GM19035 (cell line): ENCODE data around the gene HBB.
"Not testable (repeated sequence)": the region's sequence is repeated elsewhere in the genome, so short reads cannot be mapped to it uniquely, and the experiment has no call there.

Experiments used
- ATAC-seq: cut with Tn5 transposase; IDR thresholded peaks from one replicate; pipeline ENCODE4 v1.9.1; 2021; ENCODE audit not compliant: unreplicated experiment

HBB gene

DNA sequence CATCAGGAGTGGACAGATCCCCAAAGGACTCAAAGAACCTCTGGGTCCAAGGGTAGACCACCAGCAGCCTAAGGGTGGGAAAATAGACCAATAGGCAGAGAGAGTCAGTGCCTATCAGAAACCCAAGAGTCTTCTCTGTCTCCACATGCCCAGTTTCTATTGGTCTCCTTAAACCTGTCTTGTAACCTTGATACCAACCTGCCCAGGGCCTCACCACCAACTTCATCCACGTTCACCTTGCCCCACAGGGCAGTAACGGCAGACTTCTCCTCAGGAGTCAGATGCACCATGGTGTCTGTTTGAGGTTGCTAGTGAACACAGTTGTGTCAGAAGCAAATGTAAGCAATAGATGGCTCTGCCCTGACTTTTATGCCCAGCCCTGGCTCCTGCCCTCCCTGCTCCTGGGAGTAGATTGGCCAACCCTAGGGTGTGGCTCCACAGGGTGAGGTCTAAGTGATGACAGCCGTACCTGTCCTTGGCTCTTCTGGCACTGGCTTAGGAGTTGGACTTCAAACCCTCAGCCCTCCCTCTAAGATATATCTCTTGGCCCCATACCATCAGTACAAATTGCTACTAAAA lies at the start of gene HBB:
TSS of gene HBB (minus strand) at position 340 of the 579 bp plus-strand sequence. CDS start at position 290, 50 bp downstream.
- ATAC-seq, result no peak

DNA sequence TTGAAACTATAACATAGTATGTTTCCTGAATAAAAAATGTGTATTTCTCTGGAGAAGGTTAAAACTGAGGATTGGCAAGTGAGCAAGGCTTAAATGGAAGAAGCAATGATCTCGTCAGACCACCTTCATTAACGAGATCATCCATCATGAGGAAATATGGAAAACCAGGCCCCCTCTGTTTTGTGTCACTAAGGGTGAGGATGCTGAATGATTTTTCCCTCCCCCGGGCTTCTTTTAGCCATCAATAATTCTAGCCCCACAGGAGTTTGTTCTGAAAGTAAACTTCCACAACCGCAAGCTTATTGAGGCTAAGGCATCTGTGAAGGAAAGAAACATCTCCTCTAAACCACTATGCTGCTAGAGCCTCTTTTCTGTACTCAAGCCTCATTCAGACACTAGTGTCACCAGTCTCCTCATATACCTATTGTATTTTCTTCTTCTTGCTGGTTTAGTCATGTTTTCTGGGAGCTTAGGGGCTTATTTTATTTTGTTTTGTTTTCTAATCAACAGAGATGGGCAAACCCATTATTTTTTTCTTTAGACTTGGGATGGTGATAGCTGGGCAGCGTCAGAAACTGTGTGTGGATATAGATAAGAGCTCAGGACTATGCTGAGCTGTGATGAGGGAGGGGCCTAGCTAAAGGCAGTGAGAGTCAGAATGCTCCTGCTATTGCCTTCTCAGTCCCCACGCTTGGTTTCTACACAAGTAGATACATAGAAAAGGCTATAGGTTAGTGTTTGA lies 48.7 kb upstream of the HBB start:
- ATAC-seq, result no peak

DNA sequence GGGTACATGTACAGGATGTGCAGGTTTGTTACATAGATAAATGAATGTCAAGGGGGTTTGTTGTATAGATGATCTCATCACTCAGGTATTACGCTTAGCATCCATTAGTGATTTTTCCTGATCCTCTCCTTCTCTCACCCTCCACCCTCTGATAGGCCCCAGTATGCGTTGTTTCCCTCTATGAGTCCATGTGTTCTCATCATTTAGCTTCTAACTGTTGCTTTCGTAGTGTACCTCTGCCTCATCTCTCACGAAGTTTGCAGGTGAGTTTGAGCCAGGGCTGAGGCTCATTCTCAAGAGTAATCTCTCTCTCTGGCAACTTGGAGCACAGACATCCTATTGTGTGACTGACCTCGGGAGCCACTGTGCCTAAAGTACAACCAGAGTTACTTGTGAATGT lies 47.5 kb upstream of the HBB start:
- ATAC-seq, result no peak

DNA sequence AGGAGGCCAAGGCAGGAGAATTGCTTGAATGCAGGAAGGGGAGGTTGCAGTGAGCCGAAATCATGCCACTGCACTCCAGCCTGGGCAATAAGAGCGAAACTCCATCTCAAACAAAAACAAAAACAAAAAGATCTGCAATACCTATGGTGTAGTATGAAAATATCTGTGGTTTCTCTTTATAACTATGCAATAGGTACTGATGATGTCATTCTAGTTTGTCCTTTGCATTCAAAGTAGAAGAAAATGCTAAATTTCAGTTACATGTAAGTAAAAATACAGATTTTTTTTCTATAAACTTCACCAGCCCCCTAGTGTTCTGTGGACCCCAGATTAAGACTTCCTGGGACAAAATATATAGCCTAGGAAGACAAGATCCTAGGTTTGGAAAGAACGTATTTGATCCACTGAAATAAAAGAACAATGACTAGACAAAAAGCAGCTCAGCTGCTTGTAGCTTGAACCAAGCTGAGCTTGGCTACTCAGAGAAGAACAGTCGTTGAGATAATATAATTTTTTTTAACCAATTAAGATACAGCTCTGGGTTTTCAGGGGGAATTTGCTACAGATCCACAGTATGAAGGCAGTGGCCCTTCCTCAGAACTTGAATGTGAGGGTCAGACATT lies 45.6 kb upstream of the HBB start:
- ATAC-seq, result no peak

DNA sequence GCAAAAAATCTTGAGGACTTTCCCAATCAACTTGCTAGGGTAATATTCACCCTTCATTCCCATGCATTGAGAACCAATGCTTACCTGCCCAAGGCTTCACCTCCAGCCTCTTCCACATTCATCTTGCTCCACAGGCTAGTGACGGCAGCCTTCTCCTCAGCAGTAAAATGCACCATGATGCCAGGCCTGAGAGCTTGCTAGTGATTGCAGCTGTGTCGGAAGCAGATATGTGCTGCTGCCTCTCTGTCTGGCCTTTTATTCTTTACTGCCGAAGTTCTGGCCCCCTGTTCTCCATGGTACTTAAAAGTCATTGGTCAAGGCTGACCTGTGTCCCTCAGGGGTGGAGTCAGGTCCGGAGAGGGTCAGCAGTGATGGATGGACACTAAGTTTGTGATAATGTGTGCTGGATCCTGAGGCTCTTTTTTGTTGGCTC lies 42.9 kb upstream of the HBB start, which contains the start of gene HBE1:
TSS of gene HBE1 (minus strand) at position 231 of the 433 bp plus-strand sequence. CDS start at position 176, 55 bp downstream.
- no peak for ATAC-seq

DNA sequence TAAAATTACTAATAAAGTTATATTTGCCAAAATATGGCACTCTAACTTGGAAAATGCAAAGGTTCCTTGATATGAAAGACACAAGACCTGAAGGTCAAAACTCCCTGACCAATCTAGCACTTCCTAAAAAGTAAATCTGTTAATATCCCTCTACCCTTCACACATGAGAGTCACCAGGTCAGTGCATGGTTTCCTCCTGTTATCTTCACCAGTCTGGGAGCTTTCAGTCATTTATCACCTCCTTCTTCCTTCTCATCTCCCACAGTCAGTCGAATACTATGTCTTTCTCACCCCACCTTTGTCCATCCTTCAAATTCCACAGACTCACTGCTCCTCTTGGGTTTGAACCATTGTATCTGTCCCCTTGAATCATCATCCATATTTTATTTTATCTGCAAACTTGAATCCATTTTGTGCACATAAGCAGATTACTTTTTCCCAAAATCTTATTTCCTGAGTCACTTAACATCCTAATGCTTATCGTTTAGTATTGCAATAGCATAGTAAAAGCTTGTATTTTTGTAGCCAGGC lies 40.2 kb upstream of the HBB start:
- no peak for ATAC-seq

DNA sequence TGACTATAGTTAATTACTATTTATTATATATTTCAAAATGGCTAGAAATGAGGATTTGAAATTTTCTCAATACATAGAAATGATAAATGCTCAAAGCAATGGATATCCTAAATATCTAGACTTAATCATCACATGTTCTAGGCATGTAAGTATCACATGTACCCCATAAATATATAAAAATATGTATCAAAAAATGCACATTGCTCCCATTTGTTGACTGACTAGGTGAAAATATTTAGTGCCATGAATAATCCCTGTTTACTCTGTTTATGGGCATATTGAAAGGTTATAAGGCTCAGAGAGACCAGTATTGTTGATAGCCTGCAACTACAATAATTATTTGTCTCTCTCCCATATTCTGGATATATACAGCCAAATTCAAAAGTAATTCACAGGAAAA lies 39.7 kb upstream of the HBB start:
- no peak for ATAC-seq

DNA sequence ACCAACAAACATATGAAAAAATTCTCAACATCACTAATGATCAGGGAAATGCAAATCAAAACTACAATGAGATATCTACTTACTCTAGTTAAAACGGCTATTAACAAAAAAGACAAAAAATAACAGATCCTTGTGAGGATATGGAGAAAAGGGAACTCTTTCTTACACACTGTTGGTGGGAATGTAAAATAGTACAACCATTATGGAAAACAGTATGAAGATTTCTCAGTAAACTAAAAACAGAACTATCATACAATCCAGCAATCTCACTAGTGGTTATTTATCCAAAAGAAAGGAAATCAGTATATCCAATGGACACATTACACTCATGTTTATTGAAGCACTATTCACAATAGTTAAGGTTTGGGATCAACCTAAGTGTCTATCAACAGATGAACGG lies 39.0 kb upstream of the HBB start:
- no peak for ATAC-seq

DNA sequence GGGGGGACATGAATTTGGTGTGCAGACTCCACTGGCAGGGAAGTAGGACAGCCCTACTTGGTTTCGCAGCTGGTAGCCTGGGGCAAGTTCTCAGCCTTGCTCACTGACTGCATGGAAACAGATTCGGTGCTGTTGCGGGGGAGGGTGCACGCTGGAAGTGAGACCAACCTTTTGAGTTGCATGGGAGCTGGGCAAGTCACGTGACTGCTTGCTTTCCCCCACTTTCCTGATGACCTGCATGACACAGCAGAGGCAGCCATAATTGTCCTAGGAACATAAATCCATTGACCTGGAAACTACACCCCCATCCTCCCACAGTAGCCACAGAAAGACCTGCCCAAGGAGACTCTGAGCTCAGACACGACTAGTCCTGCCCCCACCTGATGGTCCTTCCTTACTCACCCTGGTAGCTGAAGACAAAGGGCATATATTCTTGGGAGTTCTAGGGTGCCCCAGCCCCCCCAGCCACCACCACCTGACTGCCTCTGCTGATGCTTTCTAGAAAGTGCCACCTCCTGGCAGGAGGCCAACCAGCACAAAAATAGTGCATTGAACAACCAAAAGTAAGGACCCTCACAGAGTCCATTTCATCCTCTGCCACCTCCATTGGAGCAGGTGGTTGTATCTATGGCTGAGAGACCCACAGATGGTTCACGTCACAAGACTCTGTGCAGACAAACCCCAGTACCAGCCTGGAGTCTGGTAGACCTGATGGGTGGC lies 31.8 kb upstream of the HBB start:
- no peak for ATAC-seq

DNA sequence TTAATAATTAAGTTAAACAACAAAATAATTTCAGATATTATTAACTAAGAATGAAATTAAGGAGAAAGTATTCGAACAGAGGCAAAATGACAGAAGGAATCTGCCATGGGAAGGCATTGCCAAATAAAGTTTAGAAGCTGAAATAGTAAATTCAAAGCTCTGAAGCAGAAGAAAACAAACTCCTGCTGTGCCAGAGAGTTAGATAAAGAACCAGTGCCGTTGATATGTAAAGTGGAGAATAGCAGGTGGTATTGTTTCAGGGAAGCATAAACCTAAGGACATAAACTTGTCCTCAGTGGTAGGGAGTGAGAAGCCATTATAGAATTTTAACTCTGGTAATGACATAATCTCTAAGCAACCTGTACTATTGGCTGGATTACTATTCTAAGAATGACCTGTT lies 30.4 kb upstream of the HBB start:
- no peak for ATAC-seq

DNA sequence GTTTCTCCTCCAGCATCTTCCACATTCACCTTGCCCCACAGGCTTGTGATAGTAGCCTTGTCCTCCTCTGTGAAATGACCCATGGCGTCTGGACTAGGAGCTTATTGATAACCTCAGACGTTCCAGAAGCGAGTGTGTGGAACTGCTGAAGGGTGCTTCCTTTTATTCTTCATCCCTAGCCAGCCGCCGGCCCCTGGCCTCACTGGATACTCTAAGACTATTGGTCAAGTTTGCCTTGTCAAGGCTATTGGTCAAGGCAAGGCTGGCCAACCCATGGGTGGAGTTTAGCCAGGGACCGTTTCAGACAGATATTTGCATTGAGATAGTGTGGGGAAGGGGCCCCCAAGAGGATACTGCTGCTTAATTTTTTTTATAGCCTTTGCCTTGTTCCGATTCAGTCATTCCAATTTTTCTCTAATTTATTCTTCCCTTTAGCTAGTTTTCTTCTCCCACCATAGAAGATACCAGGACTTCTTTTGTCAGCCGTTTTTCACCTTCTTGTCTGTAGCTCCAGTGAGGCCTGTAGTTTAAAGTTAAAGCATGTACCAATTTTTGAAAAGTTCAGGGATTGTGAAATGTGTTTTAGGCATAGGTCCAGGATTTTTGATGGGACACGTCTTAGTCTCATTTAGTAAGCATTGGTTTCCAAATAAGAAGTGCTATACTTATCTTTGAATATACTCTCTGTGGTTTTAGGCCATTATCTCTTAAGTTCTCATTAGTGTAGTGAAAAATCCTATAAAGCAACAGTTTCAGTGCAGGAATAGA lies 28.0 kb upstream of the HBB start, which contains the start of gene HBG2:
TSS of gene HBG2 (minus strand) at position 136 of the 768 bp plus-strand sequence. CDS start at position 83, 53 bp downstream.
- ATAC-seq, result not testable (repeated sequence)

DNA sequence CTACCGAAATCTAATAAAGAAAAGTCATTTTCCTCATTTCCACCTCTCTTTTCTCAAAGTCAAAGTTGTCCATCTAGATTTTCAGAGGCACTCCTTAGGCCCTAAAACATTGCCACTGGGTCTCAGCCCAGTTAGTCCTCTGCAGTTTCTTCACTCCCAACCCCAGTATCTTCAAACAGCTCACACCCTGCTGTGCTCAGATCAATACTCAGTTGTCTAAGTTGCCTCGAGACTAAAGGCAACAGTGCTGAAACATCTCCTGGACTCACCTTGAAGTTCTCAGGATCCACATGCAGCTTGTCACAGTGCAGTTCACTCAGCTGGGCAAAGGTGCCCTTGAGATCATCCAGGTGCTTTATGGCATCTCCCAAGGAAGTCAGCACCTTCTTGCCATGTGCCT lies 27.2 kb upstream of the HBB start:
- not testable (repeated sequence) for ATAC-seq

DNA sequence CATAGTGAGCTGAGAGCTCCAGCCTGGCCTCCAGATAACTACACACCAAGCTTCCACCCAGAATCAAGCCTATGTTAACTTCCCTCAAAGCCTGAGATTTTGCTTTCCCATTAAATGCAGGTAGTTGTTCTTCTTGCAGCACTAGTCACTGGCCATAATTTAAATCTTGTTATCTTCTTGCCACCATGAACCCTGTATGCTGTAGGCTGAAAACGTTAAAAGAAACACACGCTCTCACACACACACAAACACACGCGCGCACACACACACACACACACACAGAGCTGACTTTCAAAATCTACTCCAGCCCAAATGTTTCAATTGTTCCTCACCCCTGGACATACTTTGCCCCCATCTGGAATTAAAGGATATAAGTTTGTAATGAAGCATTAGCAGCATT lies 26.6 kb upstream of the HBB start:
- ATAC-seq, result not testable (repeated sequence)

DNA sequence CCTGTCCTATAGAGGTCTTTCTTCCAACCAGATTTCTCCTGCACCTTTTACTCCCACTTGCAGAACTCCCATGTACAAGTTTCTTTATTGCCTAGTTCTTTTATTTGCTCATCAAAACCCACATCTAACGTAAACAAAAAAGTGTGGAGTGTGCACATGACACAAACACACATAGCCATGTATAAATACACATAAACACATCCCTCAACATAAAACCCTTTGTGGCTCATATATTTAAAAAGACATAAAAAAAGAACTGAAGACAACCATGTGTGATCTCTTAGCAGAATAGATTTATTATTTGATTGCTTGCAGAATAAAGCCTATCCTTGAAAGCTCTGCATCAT lies 26.0 kb upstream of the HBB start:
- no peak for ATAC-seq

DNA sequence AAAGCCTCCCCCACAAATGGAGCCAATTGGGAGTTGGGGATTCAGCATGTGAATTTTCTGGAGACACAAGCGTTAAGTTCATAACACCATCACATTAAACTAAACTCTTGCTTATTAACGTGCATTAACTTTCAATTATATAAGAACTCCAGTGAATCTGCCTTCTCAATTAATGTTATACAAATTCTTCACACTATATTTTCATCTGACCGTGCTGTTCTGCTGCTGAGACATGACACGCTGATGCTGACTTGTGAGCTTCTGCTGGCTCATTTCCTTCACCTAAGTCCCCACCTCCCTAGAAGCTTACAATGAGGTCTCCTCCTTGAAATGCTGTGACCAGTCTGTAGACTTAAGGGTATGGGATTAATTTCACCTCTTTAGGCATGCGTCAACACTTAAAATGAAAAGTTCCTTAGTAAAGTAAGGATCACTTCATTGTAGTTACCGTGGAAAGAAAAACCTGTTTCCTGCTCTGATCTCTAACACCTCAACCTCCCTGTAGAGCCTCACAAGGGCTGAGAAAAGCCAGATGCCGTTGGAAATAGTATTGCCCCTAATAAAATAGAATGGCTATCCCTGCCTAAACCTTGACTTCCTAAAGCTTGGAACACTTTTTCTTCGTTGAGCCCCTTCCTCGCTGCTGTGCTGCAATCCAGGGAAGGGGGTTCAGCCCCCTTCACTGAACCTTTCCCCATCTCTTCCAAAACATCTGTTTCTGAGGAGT lies 25.5 kb upstream of the HBB start:
- no peak for ATAC-seq

DNA sequence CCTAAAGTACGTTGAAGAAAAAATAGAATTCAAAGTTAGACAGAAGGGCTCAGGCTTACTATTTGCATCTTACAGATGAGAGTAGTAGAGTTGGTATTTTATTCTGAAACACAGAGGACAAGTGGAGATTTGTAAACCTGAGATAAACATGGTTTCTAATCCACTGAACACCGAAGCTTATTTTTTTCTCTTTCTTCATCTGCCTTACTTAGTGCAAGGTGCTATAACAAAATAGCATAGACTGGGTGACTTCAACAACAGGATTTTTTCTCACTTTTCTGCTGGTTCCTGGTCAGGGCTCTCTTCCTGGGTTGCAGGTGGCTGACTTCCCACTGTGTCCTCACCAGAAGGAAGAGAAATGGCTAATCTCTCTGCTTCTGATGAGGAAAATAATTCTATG lies 24.9 kb upstream of the HBB start:
- no peak for ATAC-seq

DNA sequence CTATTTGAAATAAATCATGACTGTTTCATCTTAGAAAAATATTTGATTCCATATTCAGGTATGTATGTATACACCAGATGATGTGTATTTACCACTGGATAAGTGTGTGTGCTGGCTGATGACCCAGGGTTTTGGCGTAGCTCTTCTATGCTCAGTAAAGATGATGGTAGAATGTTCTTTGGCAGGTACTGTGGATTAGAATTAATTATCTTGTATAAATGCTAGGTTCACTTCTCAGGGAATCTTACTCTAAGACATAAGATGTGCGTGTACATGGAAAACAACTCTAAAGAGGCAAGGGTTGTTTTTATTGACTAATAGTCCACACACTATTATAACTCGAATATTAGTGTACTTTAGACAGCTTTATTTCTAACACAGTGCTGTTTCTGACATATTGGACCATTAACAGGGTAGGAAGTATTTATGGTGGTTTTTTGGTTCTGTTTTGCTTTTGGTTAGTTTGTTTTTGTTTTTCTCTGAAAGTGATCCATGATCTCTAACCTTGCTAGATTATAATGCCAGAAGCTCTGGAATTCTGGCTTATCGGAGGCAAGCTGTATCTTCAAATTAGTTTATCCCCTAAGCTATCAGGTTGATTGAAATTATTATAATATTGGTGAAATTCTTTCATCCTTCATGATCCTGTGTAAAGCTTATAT lies 23.8 kb upstream of the HBB start:
- no peak for ATAC-seq

DNA sequence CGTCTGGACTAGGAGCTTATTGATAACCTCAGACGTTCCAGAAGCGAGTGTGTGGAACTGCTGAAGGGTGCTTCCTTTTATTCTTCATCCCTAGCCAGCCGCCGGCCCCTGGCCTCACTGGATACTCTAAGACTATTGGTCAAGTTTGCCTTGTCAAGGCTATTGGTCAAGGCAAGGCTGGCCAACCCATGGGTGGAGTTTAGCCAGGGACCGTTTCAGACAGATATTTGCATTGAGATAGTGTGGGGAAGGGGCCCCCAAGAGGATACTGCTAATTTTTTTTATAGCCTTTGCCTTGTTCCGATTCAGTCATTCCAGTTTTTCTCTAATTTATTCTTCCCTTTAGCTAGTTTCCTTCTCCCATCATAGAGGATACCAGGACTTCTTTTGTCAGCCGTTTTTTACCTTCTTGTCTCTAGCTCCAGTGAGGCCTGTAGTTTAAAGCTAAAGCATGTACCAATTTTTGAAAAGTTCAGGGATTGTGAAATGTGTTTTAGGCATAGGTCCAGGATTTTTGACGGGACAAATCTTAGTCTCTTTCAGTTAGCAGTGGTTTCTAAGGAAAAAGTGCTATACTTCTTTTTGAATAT lies 23.0 kb upstream of the HBB start, which contains the start of gene HBG1:
TSS of gene HBG1 (minus strand) at position 51 of the 590 bp plus-strand sequence. CDS start 53 bp downstream, outside the sequence.
- not testable (repeated sequence) for ATAC-seq

DNA sequence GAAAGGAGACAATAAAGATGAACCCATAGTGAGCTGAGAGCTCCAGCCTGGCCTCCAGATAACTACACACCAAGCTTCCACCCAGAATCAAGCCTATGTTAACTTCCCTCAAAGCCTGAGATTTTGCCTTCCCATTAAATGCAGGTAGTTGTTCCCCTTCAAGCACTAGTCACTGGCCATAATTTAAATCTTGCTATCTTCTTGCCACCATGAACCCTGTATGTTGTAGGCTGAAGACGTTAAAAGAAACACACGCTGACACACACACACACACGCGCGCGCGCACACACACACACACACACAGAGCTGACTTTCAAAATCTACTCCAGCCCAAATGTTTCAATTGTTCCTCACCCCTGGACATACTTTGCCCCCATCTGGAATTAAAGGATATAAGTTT lies 21.6 kb upstream of the HBB start:
- not testable (repeated sequence) for ATAC-seq
